GM18498 (cell line): ENCODE data around the gene KCNG2.

Experiments
- ATAC-seq: cut with Tn5 transposase; IDR thresholded peaks from one replicate; pipeline ENCODE4 v1.9.1; 2021; ENCODE audit warnings: mild to moderate bottlenecking, moderate library complexity; ENCODE audit not compliant: unreplicated experiment

Gene KCNG2

DNA sequence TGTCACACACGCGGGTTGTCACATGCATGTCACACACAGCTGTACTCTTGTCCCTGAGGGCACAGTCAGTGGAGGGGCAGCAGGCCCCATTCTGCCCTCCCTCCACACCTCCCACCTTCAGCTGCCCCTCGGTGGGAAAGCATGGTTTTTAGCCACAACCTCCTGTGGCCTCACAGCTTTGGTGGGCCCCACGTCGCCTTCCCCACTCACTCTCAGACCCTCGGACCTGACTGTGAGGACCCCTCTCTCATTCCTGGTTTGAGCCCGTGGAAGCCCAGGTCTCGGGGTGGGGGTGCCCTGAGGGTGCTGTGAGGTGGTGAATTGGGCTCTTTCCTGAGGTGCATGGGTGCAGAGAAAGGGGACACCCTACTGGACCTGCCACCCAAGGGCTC is 19.9 kb downstream of the KCNG2 start:
- ATAC-seq, result no peak

DNA sequence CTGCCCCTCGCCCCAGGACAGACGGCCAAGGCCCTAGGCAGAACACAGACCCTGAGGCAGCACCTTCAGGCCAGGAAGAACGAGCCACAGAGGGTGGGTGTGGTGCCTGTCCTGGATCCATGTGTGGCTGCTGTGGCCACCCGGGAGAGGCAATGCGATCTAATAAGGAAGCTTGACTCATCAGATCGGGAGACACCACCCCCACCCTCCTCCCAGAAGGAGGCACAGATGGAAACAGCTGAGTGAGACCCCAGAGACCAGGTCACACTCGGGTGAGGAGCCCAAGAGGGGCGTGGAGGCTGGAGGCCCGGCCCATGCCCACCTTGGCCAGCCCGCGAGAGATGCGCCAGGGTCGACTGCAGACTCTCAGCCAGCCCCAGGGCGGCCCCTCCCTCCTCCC is 20.3 kb downstream of the KCNG2 start:
- no peak for ATAC-seq

DNA sequence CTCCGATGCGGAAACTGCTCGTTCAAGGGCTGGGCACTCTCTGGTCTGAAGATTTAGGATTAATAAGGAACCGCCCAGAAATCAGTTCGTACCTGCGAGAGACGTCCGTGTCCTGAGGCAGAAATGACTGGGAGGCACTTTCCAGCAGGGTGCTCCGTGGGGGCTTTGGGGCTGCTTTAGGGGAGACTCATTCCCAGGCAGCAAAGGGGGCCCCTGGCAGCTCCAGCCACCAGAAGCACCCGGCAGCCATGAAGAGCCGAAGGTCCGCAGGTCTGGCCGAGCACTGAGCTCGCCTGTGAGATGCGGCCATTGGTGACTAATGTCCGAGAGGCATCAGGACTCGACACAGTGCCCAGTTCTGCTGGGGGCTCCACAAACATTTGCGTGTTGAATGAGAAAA is 20.9 kb downstream of the KCNG2 start:
- ATAC-seq, result no peak

DNA sequence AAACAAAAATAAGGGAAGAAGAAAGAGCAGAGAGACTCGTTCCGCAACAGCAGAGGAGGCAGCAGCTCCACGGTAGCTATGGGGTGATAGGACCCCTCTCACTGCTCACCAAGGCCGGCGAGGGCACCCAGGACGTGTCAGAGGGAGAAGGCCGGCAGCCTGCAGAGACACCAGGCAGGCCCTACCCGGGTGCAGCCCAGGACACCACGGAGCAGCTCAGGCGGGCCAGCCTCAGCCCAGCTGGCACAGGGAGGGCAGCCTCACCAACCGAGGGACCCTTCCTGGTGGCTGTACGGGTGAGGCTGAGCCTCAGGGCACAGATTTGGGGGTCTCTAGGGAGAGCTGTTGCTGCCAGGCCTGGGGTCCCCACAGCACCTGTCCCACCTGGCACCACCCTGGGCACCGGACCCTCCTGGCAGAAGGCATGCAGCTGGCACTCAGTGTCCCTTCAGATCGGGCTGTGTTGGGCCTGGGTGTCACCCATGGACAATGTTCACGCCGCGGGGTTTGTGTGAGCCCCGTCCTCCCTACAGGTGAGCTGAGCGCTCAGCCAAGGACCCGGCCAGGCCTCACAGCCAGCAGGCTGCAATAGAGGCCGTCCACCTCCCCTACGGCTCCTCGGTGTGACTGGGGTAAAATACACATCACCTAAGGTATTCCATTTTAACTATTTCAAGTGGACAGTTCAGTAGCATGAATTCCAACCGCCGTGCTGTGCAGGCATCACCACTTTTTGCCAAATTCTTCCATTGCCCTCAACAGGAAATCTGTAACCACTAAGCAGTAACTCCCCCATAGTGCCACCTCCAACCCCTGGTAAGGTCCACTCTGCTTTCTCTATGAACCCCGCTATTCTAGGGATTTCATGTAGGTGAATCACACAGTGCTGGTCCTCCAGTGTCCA is 21.6 kb downstream of the KCNG2 start:
- ATAC-seq, result no peak

DNA sequence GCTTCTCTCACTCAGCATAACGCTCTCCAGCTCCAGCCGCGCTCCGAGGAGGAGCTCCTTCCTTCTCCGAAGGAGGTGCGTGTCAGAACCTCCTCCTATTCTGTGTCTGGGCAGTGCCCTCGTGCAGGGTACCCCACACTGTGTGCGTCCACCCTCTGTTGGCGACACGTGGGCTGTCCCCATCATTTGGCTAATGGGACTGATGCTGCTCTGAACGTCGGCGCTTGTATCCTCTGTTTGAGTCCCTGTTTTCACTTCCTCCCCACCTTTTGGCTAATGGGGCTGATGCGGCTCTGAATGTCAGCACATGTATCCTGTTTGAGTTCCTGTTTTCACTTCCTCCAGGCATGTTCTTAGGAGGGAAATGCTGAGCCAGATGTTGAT is 22.2 kb downstream of the KCNG2 start:
- ATAC-seq, result peak; percentile 93

DNA sequence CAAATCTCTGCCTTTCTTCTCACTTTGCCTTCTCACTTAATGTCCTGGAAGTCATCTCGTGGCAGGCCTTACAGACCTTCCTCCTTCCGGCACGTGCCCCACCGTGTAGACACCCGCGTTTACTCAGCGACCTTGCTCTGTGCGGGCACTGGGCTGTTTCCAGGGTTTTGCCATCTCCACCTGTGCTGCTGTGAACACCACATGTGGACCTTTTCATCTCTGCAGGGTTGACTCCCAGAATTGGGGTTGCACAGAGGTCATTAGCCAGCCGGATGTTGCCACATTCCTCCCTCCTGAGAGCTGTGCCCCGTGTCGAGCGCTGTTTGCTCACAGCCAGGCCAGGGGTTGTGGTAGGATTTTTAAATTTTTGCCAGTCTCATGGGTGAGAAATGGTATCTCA is 25.4 kb downstream of the KCNG2 start:
- no peak for ATAC-seq

DNA sequence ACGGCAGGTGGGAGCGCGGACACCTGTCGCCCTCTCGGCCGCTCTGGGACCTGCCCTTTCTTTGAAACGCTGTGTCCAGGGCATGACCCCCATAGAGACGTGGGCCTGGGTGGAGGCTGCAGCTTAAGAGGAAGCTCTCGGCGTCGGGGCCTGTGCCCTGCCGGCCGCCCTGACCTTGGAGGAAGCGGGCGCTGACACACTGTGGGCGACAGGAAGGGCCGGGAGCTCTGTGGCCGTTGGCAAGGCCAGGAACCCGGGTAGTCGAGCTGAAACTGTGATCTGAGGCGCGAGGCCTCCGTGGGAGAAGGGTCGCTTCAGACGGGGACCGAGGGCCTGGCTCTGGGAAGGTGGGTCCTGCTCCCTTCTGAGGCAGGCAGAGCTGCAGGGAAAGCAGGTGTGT is 28.2 kb downstream of the KCNG2 start:
- ATAC-seq, result no peak

DNA sequence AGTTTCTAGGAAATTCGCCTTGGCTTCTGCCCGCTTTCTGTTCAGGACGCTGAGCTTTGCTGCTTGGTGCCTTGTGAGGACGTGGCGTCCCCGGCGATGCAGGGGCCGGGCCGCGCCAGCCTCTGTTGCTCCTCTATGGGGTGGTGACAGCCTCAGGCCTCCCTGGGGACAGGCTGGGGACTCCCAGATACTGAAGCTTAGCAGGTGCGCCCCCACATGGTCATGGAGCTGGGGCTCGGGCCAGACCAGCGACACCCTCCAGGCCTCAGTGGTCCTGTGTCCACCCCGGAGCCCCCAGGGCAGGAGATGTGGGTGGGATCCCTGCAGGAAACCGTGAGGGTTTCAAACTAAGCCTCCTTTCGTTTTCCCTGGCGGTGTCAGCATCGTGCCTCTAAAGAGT is 29.2 kb downstream of the KCNG2 start:
- no peak for ATAC-seq

DNA sequence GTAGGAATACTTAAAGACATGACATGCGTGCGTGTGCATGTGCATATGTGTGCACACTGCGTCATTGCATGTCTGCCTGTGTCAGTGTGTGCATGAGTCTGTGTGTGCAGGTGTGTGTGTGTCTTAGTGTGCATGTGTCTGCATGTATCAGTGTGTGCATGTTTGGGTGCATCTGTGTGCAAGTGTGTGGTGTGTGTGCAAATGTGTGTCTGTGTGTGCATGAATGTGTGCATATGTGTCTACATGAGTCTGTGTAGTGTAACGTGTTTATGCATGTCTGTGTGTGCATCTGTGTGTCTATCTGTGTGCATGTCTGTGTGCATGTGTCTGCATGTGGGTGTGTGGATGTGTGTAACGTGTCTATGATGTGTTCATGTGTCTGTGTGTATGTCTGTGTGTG is 30.5 kb downstream of the KCNG2 start:
- ATAC-seq, result no peak

DNA sequence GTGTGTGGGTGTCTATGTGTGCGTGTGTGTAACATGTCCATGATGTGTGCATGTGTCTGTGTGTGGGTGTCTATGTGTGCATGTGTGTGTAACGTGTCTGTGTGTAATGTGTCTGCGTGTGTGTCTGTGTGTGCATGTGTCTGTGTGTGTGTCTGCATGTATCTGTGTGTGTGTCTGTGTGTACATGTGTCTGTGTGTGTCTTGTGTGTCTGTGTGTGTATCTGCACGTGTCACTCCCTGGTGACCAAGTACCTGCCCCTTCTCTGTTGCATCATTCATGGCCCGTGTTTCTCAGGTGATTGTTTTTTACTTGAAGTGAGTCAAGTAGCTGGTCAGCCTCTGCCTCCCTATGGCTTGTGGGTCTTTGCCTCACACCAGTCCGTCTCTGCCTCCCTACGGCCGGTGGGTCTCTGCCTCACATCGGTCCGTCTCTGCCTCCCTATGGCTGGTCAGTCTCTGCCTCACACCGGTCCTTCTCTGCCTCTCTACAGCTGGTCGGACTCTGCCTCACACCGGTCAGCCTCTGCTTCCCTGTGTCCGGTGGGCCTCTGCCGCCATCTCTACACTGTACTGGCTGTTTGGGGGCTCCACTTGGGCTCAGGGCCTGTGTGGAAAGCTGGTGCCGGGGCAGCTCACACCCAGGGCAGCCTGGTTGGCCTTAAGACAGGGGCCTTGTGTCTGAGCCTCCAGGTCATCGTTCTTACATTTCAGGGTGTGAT is 31.6 kb downstream of the KCNG2 start:
- no peak for ATAC-seq

DNA sequence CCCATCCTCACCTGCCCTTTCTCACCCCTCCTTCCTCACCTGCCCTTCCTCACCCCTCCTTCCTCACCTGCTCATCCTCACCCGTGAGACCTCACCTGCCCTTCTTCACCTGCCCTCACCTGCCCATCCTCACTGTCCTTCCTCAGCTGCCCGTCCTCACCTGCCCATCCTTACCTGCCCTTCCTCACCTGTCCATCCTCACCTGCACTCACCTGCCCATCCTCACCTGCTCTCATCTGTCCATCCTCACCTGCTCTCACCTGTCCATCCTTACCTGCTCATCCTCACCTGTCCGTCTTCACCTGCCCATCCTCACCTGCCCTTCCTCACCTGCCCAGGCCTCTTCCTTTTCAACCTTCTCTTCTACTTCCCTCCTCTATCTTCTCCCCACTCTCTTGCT is 34.4 kb downstream of the KCNG2 start:
- ATAC-seq, result no peak

DNA sequence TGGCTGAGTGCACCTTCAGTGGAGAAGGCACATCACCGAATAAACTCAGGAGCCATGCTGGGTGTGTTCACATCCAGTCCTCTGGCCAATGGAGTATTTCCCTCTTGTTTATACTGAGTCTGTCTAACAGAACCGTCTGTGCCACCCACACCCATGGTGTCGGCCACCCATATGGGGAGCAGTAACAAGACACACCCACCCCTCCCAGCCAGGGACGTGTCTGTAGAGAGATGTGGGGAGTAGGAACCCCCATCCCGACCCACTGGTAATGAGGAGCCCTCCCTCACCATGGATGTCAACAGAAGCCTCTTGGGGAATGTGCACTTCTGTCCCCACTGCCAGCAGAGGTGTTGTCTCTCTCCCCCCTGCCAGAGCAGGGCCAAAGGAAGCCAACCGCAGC is 37.1 kb downstream of the KCNG2 start:
- ATAC-seq, result no peak

DNA sequence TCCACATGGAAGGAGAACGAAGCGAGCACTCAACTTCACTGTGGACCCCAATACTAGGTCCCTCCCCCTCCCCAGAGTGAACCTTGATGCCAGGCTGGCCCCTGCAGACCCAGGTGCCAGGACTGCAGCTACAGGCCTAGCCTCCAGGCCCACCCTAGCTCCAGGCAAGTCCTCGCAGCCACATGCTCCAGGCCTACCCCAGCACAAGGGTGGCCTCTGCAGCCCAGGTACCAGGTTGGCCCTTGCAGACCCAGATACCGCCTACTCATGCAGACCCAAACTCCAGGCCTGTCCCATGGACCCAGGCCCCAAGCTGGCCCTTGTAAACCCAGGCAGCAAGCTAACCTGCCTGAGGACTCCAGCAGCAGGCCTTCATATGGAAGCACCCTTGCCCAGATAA is 44.2 kb downstream of the KCNG2 start:
- no peak for ATAC-seq

DNA sequence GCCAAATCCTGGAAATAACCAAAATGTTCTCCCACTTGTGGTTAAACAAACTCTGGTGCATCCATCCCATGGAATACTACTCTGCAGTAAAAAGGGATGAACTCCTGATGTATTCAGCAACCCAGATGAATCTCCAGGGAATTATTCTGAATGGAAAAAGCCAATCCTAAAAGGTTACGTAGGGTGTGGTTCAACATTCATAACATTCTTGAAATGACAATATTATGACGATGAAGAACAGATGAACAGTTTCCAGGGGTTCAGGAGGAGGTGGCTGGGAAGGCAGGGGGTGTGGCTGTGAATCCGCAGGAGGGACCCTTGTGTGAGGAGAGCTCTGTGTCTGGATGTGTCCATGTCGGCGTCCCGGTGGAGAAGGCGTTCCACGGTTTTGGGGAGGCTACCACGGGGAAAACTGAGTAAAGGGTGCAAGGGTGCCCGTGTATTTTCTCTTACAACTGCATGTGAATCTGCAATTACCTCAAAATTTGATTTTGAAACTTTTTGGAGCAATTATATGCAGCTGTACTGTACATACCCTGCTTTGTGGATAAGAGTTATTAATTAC is 47.3 kb downstream of the KCNG2 start:
- ATAC-seq, result no peak

DNA sequence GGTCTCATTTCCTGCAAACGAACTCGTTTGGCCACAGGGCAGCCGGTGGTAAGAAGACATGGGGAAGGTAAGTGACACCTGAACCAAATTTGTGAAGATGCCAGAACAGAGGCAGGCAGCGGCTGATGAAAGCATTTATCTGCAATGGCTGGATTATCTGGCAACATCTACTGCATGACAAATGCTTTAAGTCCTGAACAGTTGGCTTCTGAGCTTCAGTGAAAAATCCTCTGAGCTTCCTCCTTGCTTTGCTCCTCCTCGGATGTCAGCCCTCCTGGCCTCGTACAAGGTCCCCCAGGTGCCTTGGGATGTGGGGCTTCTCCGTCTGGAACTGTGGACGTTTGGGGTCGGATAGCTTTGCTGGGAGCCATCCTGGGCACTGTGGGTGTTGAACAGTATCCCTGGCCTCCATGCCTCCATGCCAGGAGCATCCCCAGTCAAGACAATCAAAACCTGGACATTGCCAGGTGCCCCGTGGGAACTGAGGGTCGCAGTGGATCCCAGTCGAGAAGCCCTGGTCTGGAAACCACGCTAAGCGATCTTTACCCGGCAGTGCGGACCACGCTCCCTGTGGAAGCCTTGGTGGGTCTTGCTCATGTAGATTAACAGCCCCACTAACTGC is 49.3 kb downstream of the KCNG2 start:
- ATAC-seq, result no peak

DNA sequence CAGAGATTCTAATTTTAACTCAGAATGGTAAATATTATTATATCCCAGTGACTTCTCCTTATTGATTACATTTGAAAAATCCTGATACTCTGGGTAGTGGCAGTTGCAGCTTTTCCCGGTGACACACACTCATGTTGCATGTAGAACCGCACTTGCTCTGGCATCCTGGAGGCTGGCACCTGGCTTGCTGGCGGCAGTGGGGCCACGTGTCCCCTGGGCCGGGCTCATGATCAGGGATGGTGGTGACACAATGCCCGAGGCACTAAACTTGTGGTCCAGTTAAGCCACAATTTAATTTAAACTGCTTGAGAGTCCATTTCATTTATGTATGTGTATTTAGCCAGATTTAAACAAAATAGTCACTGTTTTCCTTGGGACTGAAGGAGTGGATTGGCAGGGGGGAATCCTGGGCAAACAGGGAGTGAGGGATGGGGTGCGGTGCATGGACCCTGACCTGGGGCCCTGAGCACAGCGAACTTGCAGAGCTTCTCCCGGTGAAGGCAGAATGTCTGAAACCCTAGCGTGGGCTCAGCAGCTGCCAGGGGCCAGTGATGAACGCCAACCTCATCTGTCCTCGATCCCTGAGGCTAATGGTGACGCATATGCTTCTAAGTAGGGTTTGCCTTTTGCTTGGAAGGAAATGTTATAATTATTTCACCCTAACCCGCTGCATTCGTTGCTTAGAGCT is 50.0 kb downstream of the KCNG2 start:
- ATAC-seq, result no peak

DNA sequence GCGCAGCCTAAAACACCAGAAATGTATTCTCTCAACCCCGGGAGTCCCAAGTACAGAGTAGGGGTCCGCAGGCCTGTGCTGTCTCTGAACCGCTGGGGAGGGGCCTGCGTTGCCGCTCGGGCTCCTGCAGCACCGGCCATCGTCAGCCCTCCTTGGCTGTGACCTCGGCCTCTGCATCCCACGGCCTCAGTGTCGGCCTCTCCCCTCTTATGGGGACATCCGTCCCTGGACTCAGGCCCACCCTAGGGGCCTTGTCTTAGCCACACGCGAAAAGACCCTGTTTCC is 50.5 kb downstream of the KCNG2 start:
- ATAC-seq, result no peak

DNA sequence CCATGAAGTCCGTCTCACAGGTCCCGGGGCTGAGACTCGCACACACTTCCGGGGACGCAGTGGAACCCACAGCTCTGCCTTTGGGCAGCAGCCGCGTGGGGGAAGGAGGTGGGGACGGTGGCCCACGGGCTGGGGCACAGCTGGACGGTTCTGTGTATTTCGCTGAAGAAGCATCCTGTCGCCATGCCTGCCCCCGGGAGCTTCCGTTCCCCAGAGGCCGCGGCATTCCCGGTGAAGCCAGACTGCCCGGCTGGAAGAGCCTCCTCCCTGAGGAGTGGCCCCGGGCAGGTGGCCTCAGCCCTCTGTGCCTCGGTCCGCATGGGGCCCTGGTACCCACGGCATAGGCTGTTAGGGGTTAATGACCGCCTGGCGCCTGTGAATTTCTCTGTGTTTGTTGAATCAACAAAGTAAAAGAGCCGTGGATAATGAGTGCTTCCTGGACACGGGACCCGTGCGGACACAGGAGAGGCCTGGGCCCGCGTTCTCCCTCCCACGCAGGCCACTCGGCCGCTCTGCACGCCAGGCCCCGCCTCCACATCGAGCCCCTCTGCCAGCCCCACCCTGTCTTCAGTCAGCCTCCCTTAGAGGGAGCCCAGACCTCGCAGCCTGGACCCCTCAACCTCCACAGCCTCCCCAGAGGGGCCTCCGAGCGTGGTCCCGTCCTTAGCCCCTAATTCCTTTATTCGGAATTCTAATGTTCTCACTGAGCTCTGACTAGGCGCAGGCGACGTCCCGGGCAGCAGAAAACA is 51.0 kb downstream of the KCNG2 start:
- no peak for ATAC-seq

DNA sequence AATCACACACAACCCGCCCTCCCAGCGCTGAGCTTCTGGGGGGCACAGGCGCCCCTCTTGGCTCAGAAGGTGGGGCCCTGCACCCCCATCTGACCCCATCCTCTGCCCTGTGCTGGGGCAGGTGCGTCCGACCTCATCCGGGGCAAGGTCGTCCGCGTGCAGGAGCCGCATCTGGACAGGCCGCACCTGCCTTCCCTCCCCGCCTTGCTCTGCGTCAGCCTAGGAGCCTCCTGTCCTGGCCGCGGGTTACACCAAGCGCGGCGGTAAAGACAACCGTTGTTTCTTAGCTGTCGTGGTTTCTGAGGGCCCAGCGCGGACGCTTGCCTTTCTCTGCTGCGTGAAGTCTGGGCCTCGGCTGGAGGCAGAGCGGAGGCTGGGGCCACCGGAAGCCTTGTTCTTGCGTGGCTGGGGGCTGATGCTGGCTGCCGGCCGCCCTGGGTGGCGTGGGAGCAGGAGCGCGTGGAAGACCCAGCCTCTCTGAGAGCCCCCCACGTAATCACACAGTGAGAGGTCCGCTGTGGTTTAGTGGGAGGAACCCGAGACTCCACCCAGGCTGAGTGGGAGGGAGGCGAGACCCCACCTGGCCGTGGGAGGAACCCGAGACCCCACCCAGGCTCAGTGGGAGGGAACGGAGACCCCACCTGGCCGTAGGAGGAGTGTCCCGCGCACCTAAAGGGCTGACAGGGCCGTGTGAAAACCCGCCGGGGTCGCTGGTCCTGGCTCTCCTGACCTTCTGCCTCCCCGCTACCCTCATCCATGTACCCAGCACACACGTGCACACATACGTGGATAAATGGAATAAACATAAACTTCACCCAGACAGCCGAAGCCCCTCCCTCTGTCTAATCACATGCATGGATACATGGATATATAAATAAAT is 51.8 kb downstream of the KCNG2 start:
- ATAC-seq, result no peak

DNA sequence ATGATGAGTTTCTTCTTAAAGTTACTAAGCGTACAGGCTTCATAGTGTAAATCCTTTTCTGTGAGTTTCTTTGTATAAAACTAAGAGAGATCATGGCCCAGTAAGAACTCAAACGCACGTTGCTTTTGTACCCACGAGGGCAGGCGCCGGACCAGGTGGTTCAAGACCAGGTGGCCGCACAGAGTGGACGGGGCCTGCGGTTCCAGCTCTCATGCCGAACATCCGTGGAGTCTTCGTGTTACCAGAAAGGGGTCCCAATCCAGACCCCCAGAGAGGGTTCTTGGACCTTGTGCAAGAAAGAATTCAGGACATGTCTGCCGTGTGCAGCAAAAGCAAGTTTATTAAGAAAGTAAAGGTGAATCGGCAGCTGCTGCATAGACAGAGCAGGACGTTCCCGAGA is 53.0 kb downstream of the KCNG2 start:
- ATAC-seq, result no peak
